Neural cell (in vitro differentiated cells): ENCODE measurements around the gene MINDY4B. TPM values are rescaled to one million over a fixed set of nuclear protein-coding genes. Genes with fewer than 3 reads are reported as not detected.

Experiments used
- H2AFZ ChIP-seq: fragments of 200-600, 300-800 bp; sonication (generic), shearing (Covaris generic); 2 replicates; pipeline ENCODE4 v1.6.0; 2014; ENCODE audit warnings: low read depth, mild to moderate bottlenecking, antibody characterized with exemption, low read length, moderate library complexity
- H3F3A ChIP-seq: fragments of 200-600 bp; shearing (Covaris generic); 2 replicates; pipeline ENCODE4 v1.6.1; 2016; ENCODE audit warnings: mild to moderate bottlenecking, moderate library complexity, mixed read lengths, antibody characterized with exemption, low read length; ENCODE audit not compliant: insufficient read depth, poor library complexity, severe bottlenecking
- H3K27ac ChIP-seq: fragments of 200-600, 300-800 bp; sonication (generic), shearing (Covaris generic); 2 replicates; pipeline ENCODE4 v1.5.1; 2014; ENCODE audit warnings: mild to moderate bottlenecking, low read length, moderate library complexity
- H3K27me3 ChIP-seq: fragments of 300-800, 200-600 bp; sonication (generic), shearing (Covaris generic); 2 replicates; pipeline ENCODE4 v1.6.0; 2014; ENCODE audit warnings: mild to moderate bottlenecking, low read depth, low read length, moderate library complexity; ENCODE audit not compliant: insufficient read depth
- H3K36me3 ChIP-seq: fragments of 300-800, 200-600 bp; sonication (generic), shearing (Covaris generic); 2 replicates; pipeline ENCODE4 v1.5.1; 2014; ENCODE audit warnings: mild to moderate bottlenecking, antibody characterized with exemption, low read length, moderate library complexity; ENCODE audit not compliant: insufficient read depth
- H3K4me2 ChIP-seq: fragments of 300-800, 200-600 bp; sonication (generic), shearing (Covaris generic); 2 replicates; pipeline ENCODE4 v1.6.0; 2014; ENCODE audit warnings: mild to moderate bottlenecking, low read length
- H3K4me3 ChIP-seq: fragments of 300-800, 200-600 bp; sonication (generic), shearing (Covaris generic); 2 replicates; pipeline ENCODE4 v1.5.1; 2014; ENCODE audit warnings: mild to moderate bottlenecking, low read length, moderate library complexity
- H3K79me2 ChIP-seq: fragments of 200-600 bp; shearing (Covaris generic); replicated peaks from 2 replicates; pipeline ENCODE4 v1.6.0; 2014; ENCODE audit warnings: mild to moderate bottlenecking, low read length, moderate library complexity; ENCODE audit not compliant: insufficient read depth
- H3K9ac ChIP-seq: fragments of 300-800, 200-600 bp; sonication (generic), shearing (Covaris generic); 2 replicates; pipeline ENCODE4 v1.6.1; 2016; ENCODE audit warnings: mild to moderate bottlenecking, low read length, mixed read lengths
- H3K9me2 ChIP-seq: fragments of 200-600 bp; shearing (Covaris generic); 2 replicates; pipeline ENCODE4 v1.6.1; 2016; ENCODE audit warnings: mild to moderate bottlenecking, low read length, mixed read lengths; ENCODE audit not compliant: insufficient read depth
- H3K9me3 ChIP-seq: fragments of 200-600, 300-800 bp; sonication (generic), shearing (Covaris generic); 2 replicates; pipeline ENCODE4 v1.6.1; 2016; ENCODE audit warnings: mild to moderate bottlenecking, mixed run types, low read length, moderate library complexity, mixed read lengths
- H4K20me1 ChIP-seq: fragments of 200-600 bp; shearing (Covaris generic); 2 replicates; pipeline ENCODE4 v1.6.1; 2016; ENCODE audit warnings: mild to moderate bottlenecking, mixed run types; ENCODE audit not compliant: insufficient read depth
- CTCF ChIP-seq: fragments of 450-650 bp; IDR thresholded peaks from 2 replicates; pipeline ENCODE4 v1.5.1; 2014; ENCODE audit warnings: antibody characterized with exemption, mild to moderate bottlenecking, moderate library complexity; ENCODE audit not compliant: poor library complexity, severe bottlenecking
- EP300 ChIP-seq: fragments of 450-650 bp; conservative IDR thresholded peaks from 2 replicates; pipeline ENCODE4 v1.6.1; 2014; ENCODE audit warnings: antibody characterized with exemption, mild to moderate bottlenecking, moderate library complexity; ENCODE audit not compliant: poor library complexity, severe bottlenecking
- EZH2 ChIP-seq: fragments of 200-600, 300-800 bp; shearing (Covaris generic), sonication (generic); IDR thresholded peaks from 2 replicates; pipeline ENCODE4 v1.6.1; 2014; ENCODE audit warnings: antibody characterized with exemption, low read length, borderline replicate concordance, mild to moderate bottlenecking; ENCODE audit not compliant: insufficient read depth, poor library complexity, severe bottlenecking
- MXI1 ChIP-seq: fragments of 450-650 bp; conservative IDR thresholded peaks from 2 replicates; pipeline ENCODE4 v1.6.1; 2014; ENCODE audit warnings: antibody characterized with exemption, mild to moderate bottlenecking; ENCODE audit not compliant: poor library complexity, severe bottlenecking
- POLR2AphosphoS5 ChIP-seq: IDR thresholded peaks from 2 replicates; pipeline ENCODE4 v1.6.1; 2012
- RAD21 ChIP-seq: fragments of 450-650 bp; conservative IDR thresholded peaks from 2 replicates; pipeline ENCODE4 v1.6.1; 2014; ENCODE audit warnings: antibody characterized with exemption, mild to moderate bottlenecking, moderate library complexity
- REST ChIP-seq: IDR thresholded peaks from 2 replicates; pipeline ENCODE4 v1.6.1; 2012; ENCODE audit warnings: borderline replicate concordance
- SMC3 ChIP-seq: fragments of 450-650 bp; conservative IDR thresholded peaks from 2 replicates; pipeline ENCODE4 v1.6.1; 2014; ENCODE audit warnings: antibody characterized with exemption, mild to moderate bottlenecking, moderate library complexity; ENCODE audit not compliant: poor library complexity
- TAF1 ChIP-seq: IDR thresholded peaks from 2 replicates; pipeline ENCODE4 v1.6.1; 2012; ENCODE audit warnings: low read depth
- polyA plus RNA-seq: library from polyadenylated mRNA; depleted of rRNA; stranded (reverse); fragments of >200 nt; gene quantifications from 2 replicates; pipeline ENCODE4 v1.2.3, GENCODE V29; 2014

MINDY4B gene
- polyA plus RNA-seq, 1 donor from 2014 or later: not detected

GRCh38 chr3:150913133-150913922 lies 8.1 kb upstream of the MINDY4B start:
- H3F3A ChIP-seq: no peaks in the 10 kb centered on the region
- no peaks in the 10 kb centered on the region for H3K9me3 ChIP-seq
- H3K4me3 ChIP-seq: no peak overlapping the region
- no peaks in the 10 kb centered on the region for H4K20me1 ChIP-seq
- no peaks in the 10 kb centered on the region for H3K27me3 ChIP-seq
- H2AFZ ChIP-seq: no peak overlapping the region
- H3K27ac ChIP-seq: peak overlapping the region; percentile 57
- H3K79me2 ChIP-seq: no peaks in the 10 kb centered on the region
- no peaks in the 10 kb centered on the region for H3K36me3 ChIP-seq
- H3K9ac ChIP-seq: peak overlapping the region; percentile 6
- TF ChIP-seq CTCF: no peak
- peak; percentile 77 for TF ChIP-seq EP300
- peak; percentile 11 for TF ChIP-seq RAD21
- TF ChIP-seq REST: no peak
- peak; percentile 43 for TF ChIP-seq POLR2AphosphoS5
- H3K9me2 ChIP-seq: no peaks in the 10 kb centered on the region
- no peak overlapping the region for H3K4me2 ChIP-seq

- H3K27ac ChIP-seq: peak overlapping the region; percentile 57
- no peak overlapping the region for H2AFZ ChIP-seq
- H3K36me3 ChIP-seq: no peaks in the 10 kb centered on the region
- no peaks in the 10 kb centered on the region for H3K9me2 ChIP-seq
- H3F3A ChIP-seq: no peaks in the 10 kb centered on the region
- no peak overlapping the region for H3K9ac ChIP-seq
- TF ChIP-seq RAD21 (no peak), EZH2 (no peak), MXI1 (no peak), REST (no peak), EP300 (no peak), POLR2AphosphoS5 (no peak), TAF1 (no peak), CTCF (no peak), SMC3 (no peak)
- H3K79me2 ChIP-seq: no peaks in the 10 kb centered on the region
- no peaks in the 10 kb centered on the region for H3K9me3 ChIP-seq
- H3K4me2 ChIP-seq: no peak overlapping the region
- H3K4me3 ChIP-seq: no peak overlapping the region
- H3K27me3 ChIP-seq: no peaks in the 10 kb centered on the region
- H4K20me1 ChIP-seq: no peaks in the 10 kb centered on the region
Measured at GRCh38 chr3:150912501-150912900, 7.3 kb upstream of the MINDY4B start.
